Upper lobe of left lung (tissue), 6 donors: ENCODE data around the gene HNMT. TPM values are rescaled to one million over a fixed set of nuclear protein-coding genes. Genes with fewer than 3 reads are reported as not detected.
A peak's percentile ranks its signal among the peaks of the same experiment; 100 is the strongest.

Experiments
- ATAC-seq, 2 donors: fragments of 200-7000 bp; cut with Tn5 transposase; one replicate each; pipeline ENCODE4 v1.9.1; 2022; ENCODE audit warnings: mild to moderate bottlenecking in 2 of 2, moderate library complexity in 2 of 2; ENCODE audit not compliant: low FRiP score in 2 of 2
- DNase-seq, 2 donors: peaks; one replicate each; pipeline ENCODE4 v3.0.0-alpha.2; 2019 to 2020
- H3K27ac ChIP-seq, 4 donors: fragments of 200-600 bp; sonication (generic); one replicate each; pipeline ENCODE4 v1.5.1; 2016 to 2019
- H3K27me3 ChIP-seq, 4 donors: fragments of 200-600 bp; sonication (generic); one replicate each; pipeline ENCODE4 v1.5.1; 2017 to 2019
- H3K36me3 ChIP-seq, 4 donors: fragments of 200-600 bp; sonication (generic); one replicate each; pipeline ENCODE4 v1.5.1; 2016 to 2019
- H3K4me1 ChIP-seq, 4 donors: fragments of 200-600 bp; sonication (generic); one replicate each; pipeline ENCODE4 v1.5.1; 2018 to 2019
- H3K4me3 ChIP-seq, 4 donors: fragments of 200-600 bp; sonication (generic); one replicate each; pipeline ENCODE4 v1.5.1; 2017 to 2019; ENCODE audit warnings: mild to moderate bottlenecking in 2 of 4, moderate library complexity in 1 of 4
- H3K9me3 ChIP-seq, 4 donors: fragments of 200-600 bp; sonication (generic); one replicate each; pipeline ENCODE4 v1.5.1; 2018 to 2019
- EP300 ChIP-seq, 4 donors: sonication (generic); formaldehyde crosslinking; IDR thresholded peaks; one replicate each; pipeline ENCODE4 v1.5.1; 2017; ENCODE audit warnings: antibody characterized with exemption in 4 of 4, control low read depth in 2 of 4
- POLR2A ChIP-seq, 4 donors: fragments of 450-650 bp; IDR thresholded peaks; one replicate each; pipeline ENCODE4 v1.5.1; 2016 to 2017; ENCODE audit warnings: antibody characterized with exemption in 4 of 4, mild to moderate bottlenecking in 2 of 4
- POLR2AphosphoS5 ChIP-seq, 2 donors: sonication (generic); formaldehyde crosslinking; IDR thresholded peaks; one replicate each; pipeline ENCODE4 v1.5.1; 2017; ENCODE audit warnings: antibody characterized with exemption in 2 of 2
- WGBS, 2 donors: methylation state at CpG; one replicate each; pipeline ENCODE4 v1.1.5; 2017 to 2018; 5-methylcytosine and 5-hydroxymethylcytosine counted together
- total RNA-seq, 6 donors: library from RNA; depleted of rRNA in 4 of 6; stranded (reverse); fragments of >200 nt in 4 of 6; gene quantifications; one replicate each; pipeline versions ENCODE4 v1.1.0 to v1.2.1, GENCODE V29; 2016 to 2021
- TF ChIP-seq, protein P1 (sequence below), 6 experiments: fragments of 450-650 bp in 4 of 6; fragments of 200-600 bp in 2 of 6; sonication (generic) in 2 of 6; IDR thresholded peaks; one replicate each; pipeline ENCODE4 v1.5.1; 2016 to 2019; ENCODE audit warnings: antibody characterized with exemption in 6 of 6
- donor health status: DM: no; HTN: no; CAD: no; lungs with moderate emphysema.
- donor health status: DM: no; HTN: yes; CAD: no; lungs with severe emphysema.

HNMT gene
- total RNA-seq, 6 donors from 2014 or later, result 36.1 to 81.7 (median 67.5) TPM

DNA sequence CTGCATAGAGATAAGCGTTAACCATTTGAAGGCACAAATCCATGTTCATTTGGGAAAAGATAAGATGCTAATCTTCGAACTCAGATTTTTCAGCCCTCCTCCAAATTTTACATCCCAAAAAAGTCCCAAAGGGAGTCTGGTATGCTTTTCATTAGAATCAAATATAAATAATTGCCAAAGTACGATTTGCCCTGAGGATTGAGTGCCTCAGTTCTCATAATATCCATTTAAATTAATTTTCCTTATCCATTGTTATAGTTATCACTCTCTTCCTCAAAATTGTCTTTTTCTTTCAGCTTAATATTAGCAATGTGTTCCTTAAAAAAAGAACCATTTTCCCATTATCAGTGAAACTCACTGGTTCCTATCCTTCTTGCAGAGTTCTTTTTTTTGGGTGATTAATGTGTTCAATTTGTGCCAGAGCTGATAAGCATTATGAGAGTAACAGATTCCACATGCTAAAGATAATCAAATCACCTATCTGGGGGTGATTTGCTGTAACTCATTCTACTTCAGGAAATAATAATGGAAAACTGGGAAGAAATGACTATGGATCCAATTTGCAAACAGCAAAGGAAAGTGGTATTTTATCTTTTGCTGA lies 686 bp downstream of the HNMT start:
- TF ChIP-seq POLR2A (IDR thresholded peaks at IDR 0.05) (no peak), POLR2AphosphoS5 (IDR thresholded peaks at IDR 0.05) (no peak), EP300 (IDR thresholded peaks at IDR 0.05) (no peak)
- TF ChIP-seq, protein P1, sequence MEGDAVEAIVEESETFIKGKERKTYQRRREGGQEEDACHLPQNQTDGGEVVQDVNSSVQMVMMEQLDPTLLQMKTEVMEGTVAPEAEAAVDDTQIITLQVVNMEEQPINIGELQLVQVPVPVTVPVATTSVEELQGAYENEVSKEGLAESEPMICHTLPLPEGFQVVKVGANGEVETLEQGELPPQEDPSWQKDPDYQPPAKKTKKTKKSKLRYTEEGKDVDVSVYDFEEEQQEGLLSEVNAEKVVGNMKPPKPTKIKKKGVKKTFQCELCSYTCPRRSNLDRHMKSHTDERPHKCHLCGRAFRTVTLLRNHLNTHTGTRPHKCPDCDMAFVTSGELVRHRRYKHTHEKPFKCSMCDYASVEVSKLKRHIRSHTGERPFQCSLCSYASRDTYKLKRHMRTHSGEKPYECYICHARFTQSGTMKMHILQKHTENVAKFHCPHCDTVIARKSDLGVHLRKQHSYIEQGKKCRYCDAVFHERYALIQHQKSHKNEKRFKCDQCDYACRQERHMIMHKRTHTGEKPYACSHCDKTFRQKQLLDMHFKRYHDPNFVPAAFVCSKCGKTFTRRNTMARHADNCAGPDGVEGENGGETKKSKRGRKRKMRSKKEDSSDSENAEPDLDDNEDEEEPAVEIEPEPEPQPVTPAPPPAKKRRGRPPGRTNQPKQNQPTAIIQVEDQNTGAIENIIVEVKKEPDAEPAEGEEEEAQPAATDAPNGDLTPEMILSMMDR (IDR thresholded peaks at IDR 0.05), result no peak
- 42 to 44% methylated on average over 3 of the region's 3 CpGs for WGBS, 2 donors
- H3K27me3 ChIP-seq, result no peaks in the 10 kb centered on the region
- H3K4me3 ChIP-seq, result peak overlapping the region; percentile 3 to 55 (median 46)
- no peaks in the 10 kb centered on the region for H3K9me3 ChIP-seq
- H3K27ac ChIP-seq, result peak overlapping the region; percentile 85 to 89 (median 88)
- H3K4me1 ChIP-seq, result peaks cover 12 to 32% (median 19%) of the 10 kb centered on the region in 4 donors
- DNase-seq, result no peak
- no peak for ATAC-seq
- H3K36me3 ChIP-seq, result no peaks in the 10 kb centered on the region

GRCh38 chr2:137966043-137966442 lies 1.8 kb downstream of the HNMT start:
- TF ChIP-seq POLR2A (IDR thresholded peaks at IDR 0.05) (no peak), EP300 (IDR thresholded peaks at IDR 0.05) (no peak), POLR2AphosphoS5 (IDR thresholded peaks at IDR 0.05) (no peak)
- TF ChIP-seq, protein P1 (IDR thresholded peaks at IDR 0.05), result no peak
- Histone ChIP-seq H3K27me3 (no peaks in the 10 kb centered on the region), H3K36me3 (peaks cover 0 to 1% (median 0%) of the 10 kb centered on the region in 4 donors), H3K4me1 (peaks cover 12 to 32% (median 19%) of the 10 kb centered on the region in 4 donors), H3K4me3 (peak overlapping the region in 3 of 4 donors; percentile 40 to 55 (median 51)), H3K9me3 (no peaks in the 10 kb centered on the region), H3K27ac (peak overlapping the region; percentile 61 to 89 (median 86))
- DNase-seq, result no peak
- WGBS, 2 donors, result 55 to 59% methylated on average over 3 of the region's 3 CpGs
- no peak for ATAC-seq

- ATAC-seq (no peak), DNase-seq (no peak)
- TF ChIP-seq EP300 (IDR thresholded peaks at IDR 0.05) (no peak), POLR2A (IDR thresholded peaks at IDR 0.05) (no peak), POLR2AphosphoS5 (IDR thresholded peaks at IDR 0.05) (no peak)
- TF ChIP-seq, protein P1 (IDR thresholded peaks at IDR 0.05), result no peak
- peaks cover 12 to 32% (median 19%) of the 10 kb centered on the region in 4 donors for H3K4me1 ChIP-seq
- H3K27ac ChIP-seq, result peak overlapping the region in 3 of 4 donors; percentile 70 to 89 (median 88)
- no peaks in the 10 kb centered on the region for H3K27me3 ChIP-seq
- WGBS, 2 donors, result 86 to 95% methylated on average over 7 of the region's 7 CpGs
- H3K9me3 ChIP-seq, result no peaks in the 10 kb centered on the region
- H3K4me3 ChIP-seq, result peak overlapping the region in 2 of 4 donors; percentile 51 to 55
- H3K36me3 ChIP-seq, result peaks cover 0 to 7% (median 0%) of the 10 kb centered on the region in 4 donors
Measured at GRCh38 chr2:137967042-137967441, 2.8 kb downstream of the HNMT start.

GRCh38 chr2:137968477-137969417 lies 4.5 kb downstream of the HNMT start:
- DNase-seq (no peak), ATAC-seq (peak in 1 of 2 donors; percentile 55)
- Histone ChIP-seq H3K9me3 (no peaks in the 10 kb centered on the region), H3K4me1 (peaks cover 5 to 26% (median 11%) of the 10 kb centered on the region in 4 donors), H3K36me3 (peaks cover 0 to 7% (median 2%) of the 10 kb centered on the region in 4 donors), H3K27me3 (no peaks in the 10 kb centered on the region), H3K27ac (peak overlapping the region; percentile 13 to 72 (median 60)), H3K4me3 (no peak overlapping the region)
- 59 to 66% methylated on average over 6 of the region's 6 CpGs for WGBS, 2 donors
- TF ChIP-seq POLR2A (IDR thresholded peaks at IDR 0.05), result peak in 1 of 4 donors; percentile 23
- TF ChIP-seq, protein P1 (IDR thresholded peaks at IDR 0.05), result no peak
- no peak for TF ChIP-seq POLR2AphosphoS5 (IDR thresholded peaks at IDR 0.05)
